Measurements from ENCODE around the gene UBE2E2.

UBE2E2 gene

DNA sequence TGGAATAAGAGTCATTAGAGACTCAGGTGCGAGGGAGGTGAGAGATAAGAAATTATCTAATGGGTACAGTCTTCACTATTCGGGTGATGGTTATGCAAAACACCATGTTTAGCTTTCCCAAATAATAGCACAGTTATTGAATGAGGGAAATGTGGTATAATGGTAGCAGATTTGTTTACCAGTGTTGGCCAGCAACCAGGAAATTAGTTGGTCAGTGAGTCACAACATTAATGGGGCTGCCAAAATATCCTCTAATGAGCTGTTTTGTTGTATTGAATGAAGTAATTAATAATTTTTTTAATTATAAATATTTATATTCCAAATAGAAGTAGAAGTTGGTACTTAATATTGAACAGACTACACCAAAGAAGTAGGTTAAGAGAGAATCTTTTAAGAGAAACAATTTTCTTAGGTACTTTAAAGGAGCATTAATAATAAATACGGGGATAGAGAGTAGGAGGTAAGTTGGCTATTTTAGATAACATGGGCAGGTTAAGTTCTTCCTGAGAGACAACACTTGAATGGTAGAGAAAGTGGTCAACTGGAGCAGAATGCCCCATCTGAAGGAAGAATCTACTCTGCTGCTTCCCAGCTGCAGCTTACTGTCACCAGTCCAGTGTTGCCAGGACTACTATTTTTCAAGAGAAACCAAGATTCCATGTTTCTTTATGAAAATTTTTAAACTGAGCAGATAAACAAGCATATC is 218.8 kb downstream of the UBE2E2 start:
- H3K9ac ChIP-seq (ENCODE audit: low read length), result no peak overlapping the region
- H3K4me1 ChIP-seq (ENCODE audit: insufficient read depth, low read length, severe bottlenecking), result no peaks in the 10 kb centered on the region
- H3K9me3 ChIP-seq (ENCODE audit: low read length), result no peaks in the 10 kb centered on the region
- H3F3A ChIP-seq (ENCODE audit: insufficient read depth, low read length), result no peaks in the 10 kb centered on the region
- no peak overlapping the region for H3K4me3 ChIP-seq (ENCODE audit: low read depth, low read length, poor library complexity, severe bottlenecking)
- no peak overlapping the region for H3K4me2 ChIP-seq (ENCODE audit: low read length)
- TF ChIP-seq, protein P1, sequence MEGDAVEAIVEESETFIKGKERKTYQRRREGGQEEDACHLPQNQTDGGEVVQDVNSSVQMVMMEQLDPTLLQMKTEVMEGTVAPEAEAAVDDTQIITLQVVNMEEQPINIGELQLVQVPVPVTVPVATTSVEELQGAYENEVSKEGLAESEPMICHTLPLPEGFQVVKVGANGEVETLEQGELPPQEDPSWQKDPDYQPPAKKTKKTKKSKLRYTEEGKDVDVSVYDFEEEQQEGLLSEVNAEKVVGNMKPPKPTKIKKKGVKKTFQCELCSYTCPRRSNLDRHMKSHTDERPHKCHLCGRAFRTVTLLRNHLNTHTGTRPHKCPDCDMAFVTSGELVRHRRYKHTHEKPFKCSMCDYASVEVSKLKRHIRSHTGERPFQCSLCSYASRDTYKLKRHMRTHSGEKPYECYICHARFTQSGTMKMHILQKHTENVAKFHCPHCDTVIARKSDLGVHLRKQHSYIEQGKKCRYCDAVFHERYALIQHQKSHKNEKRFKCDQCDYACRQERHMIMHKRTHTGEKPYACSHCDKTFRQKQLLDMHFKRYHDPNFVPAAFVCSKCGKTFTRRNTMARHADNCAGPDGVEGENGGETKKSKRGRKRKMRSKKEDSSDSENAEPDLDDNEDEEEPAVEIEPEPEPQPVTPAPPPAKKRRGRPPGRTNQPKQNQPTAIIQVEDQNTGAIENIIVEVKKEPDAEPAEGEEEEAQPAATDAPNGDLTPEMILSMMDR (IDR thresholded peaks at IDR 0.05; ENCODE audit: low read length), result no peak
- no peak for TF ChIP-seq EZH2 (IDR thresholded peaks at IDR 0.05; ENCODE audit: borderline replicate concordance, low read length)
- no peak overlapping the region for H3K27ac ChIP-seq (ENCODE audit: low read depth, low read length, poor library complexity, severe bottlenecking)
- H2AFZ ChIP-seq (ENCODE audit: low read length), result no peak overlapping the region
- H3K79me2 ChIP-seq (ENCODE audit: insufficient read depth, low read length), result no peaks in the 10 kb centered on the region
- H3K36me3 ChIP-seq (ENCODE audit: insufficient read depth, low read length), result no peaks in the 10 kb centered on the region
- no peaks in the 10 kb centered on the region for H4K20me1 ChIP-seq (ENCODE audit: insufficient read depth, low read length)
- no peaks in the 10 kb centered on the region for H3K9me2 ChIP-seq (ENCODE audit: low read depth, low read length)
- no peaks in the 10 kb centered on the region for H3K27me3 ChIP-seq (ENCODE audit: insufficient read depth, low read length)

DNA sequence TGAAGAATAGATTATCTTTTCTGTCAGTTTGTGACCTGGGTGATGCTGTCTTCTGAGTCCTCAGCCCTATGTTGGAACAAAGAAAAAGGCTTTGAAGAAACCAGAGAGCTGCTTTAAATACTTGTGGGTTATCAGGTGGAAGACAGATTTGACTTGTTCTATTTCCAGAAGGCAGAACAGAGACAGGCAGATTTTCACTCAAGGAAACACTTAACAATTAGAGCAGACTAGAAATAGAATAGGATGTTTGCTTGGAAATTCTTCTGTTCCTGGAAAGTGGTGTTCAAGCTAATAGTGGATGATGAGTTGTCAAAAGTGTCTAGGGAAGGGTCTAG is 219.4 kb downstream of the UBE2E2 start:
- Histone ChIP-seq H3K9ac (ENCODE audit: low read length) (no peak overlapping the region), H3K9me2 (ENCODE audit: low read depth, low read length) (no peaks in the 10 kb centered on the region), H3K9me3 (ENCODE audit: low read length) (no peaks in the 10 kb centered on the region), H3K4me3 (ENCODE audit: low read depth, low read length, poor library complexity, severe bottlenecking) (no peak overlapping the region), H2AFZ (ENCODE audit: low read length) (no peak overlapping the region), H4K20me1 (ENCODE audit: insufficient read depth, low read length) (no peaks in the 10 kb centered on the region), H3K27ac (ENCODE audit: low read depth, low read length, poor library complexity, severe bottlenecking) (no peak overlapping the region), H3K36me3 (ENCODE audit: insufficient read depth, low read length) (no peaks in the 10 kb centered on the region), H3K4me2 (ENCODE audit: low read length) (no peak overlapping the region), H3K79me2 (ENCODE audit: insufficient read depth, low read length) (no peaks in the 10 kb centered on the region), H3F3A (ENCODE audit: insufficient read depth, low read length) (no peaks in the 10 kb centered on the region), H3K4me1 (ENCODE audit: insufficient read depth, low read length, severe bottlenecking) (no peaks in the 10 kb centered on the region), H3K27me3 (ENCODE audit: insufficient read depth, low read length) (no peaks in the 10 kb centered on the region)
- no peak for TF ChIP-seq EZH2 (IDR thresholded peaks at IDR 0.05; ENCODE audit: borderline replicate concordance, low read length)
- TF ChIP-seq, protein P1 (IDR thresholded peaks at IDR 0.05; ENCODE audit: low read length), result no peak

DNA sequence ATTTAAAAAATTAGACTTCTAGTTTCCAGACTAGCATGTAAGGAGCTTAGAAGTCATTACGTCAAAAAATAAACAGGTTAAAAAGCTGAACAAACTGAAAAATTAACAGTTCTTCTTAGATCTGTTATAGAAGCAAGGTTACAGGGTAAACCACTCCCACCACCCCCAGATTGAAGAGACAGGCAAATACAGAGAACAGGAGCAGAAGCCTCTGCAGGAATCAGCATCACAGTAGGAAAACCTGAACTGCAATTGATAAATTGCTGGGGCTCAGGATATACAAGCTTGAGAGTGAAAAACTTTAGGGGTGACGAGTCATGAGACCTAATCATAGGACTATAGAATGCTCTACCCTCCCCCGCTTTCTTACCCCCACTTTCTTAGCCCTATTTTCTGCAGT is 222.3 kb downstream of the UBE2E2 start:
- Histone ChIP-seq H3F3A (ENCODE audit: insufficient read depth, low read length) (no peaks in the 10 kb centered on the region), H3K79me2 (ENCODE audit: insufficient read depth, low read length) (no peaks in the 10 kb centered on the region), H3K9me3 (ENCODE audit: low read length) (no peaks in the 10 kb centered on the region), H3K9ac (ENCODE audit: low read length) (no peak overlapping the region), H3K4me1 (ENCODE audit: insufficient read depth, low read length, severe bottlenecking) (no peaks in the 10 kb centered on the region), H3K4me2 (ENCODE audit: low read length) (no peak overlapping the region), H4K20me1 (ENCODE audit: insufficient read depth, low read length) (no peaks in the 10 kb centered on the region), H3K4me3 (ENCODE audit: low read depth, low read length, poor library complexity, severe bottlenecking) (no peak overlapping the region), H3K9me2 (ENCODE audit: low read depth, low read length) (no peaks in the 10 kb centered on the region), H3K27ac (ENCODE audit: low read depth, low read length, poor library complexity, severe bottlenecking) (no peak overlapping the region), H2AFZ (ENCODE audit: low read length) (no peak overlapping the region), H3K27me3 (ENCODE audit: insufficient read depth, low read length) (no peaks in the 10 kb centered on the region), H3K36me3 (ENCODE audit: insufficient read depth, low read length) (no peaks in the 10 kb centered on the region)
- TF ChIP-seq EZH2 (IDR thresholded peaks at IDR 0.05; ENCODE audit: borderline replicate concordance, low read length), result no peak
- TF ChIP-seq, protein P1 (IDR thresholded peaks at IDR 0.05; ENCODE audit: low read length), result no peak
